Spleen (tissue), 11 donors: Measurements from ENCODE around the gene PLA2G4A. TPM values are rescaled to one million over a fixed set of nuclear protein-coding genes. Genes with fewer than 3 reads are reported as not detected.

Source experiments
- DNase-seq: peaks from one replicate; pipeline ENCODE4 v3.0.0-alpha.2; 2020
- H3K27ac ChIP-seq, 8 donors: fragments of 200-600 bp; sonication (generic) in 7 of 8; 1 replicate in 4 of 8; 2 replicates in 4 of 8; pipeline versions ENCODE4 v1.5.0 to v1.8.0; 2016 to 2021; ENCODE audit warnings: inconsistent platforms in 4 of 8, mild to moderate bottlenecking in 4 of 8, moderate library complexity in 1 of 8
- H3K27me3 ChIP-seq, 7 donors: fragments of 200-600 bp; sonication (generic) in 6 of 7; replicated peaks in 1 of 7; 1 replicate in 4 of 7; 2 replicates in 3 of 7; pipeline versions ENCODE4 v1.5.0 to v1.8.0; 2016 to 2021; ENCODE audit warnings: inconsistent platforms in 3 of 7, mild to moderate bottlenecking in 1 of 7
- H3K36me3 ChIP-seq, 6 donors: fragments of 200-600 bp; sonication (generic) in 5 of 6; 1 replicate in 4 of 6; 2 replicates in 2 of 6; pipeline versions ENCODE4 v1.5.0 to v1.8.0; 2016 to 2021; ENCODE audit warnings: inconsistent platforms in 2 of 6
- H3K4me1 ChIP-seq, 6 donors: fragments of 200-600 bp; sonication (generic) in 5 of 6; 1 replicate in 3 of 6; 2 replicates in 3 of 6; pipeline versions ENCODE4 v1.5.0 to v1.8.0; 2016 to 2021; ENCODE audit warnings: inconsistent platforms in 3 of 6
- H3K4me3 ChIP-seq, 8 donors: fragments of 200-600 bp; sonication (generic) in 7 of 8; 1 replicate in 4 of 8; 2 replicates in 4 of 8; pipeline versions ENCODE4 v1.5.0 to v1.8.0; 2016 to 2021; ENCODE audit warnings: inconsistent platforms in 4 of 8, mild to moderate bottlenecking in 4 of 8, moderate library complexity in 2 of 8
- H3K9me3 ChIP-seq, 8 donors: fragments of 200-600 bp; sonication (generic) in 7 of 8; 1 replicate in 4 of 8; 2 replicates in 4 of 8; pipeline versions ENCODE4 v1.5.0 to v1.8.0; 2016 to 2021; ENCODE audit warnings: inconsistent platforms in 4 of 8
- POLR2A ChIP-seq, 3 donors: fragments of 450-650 bp; IDR thresholded peaks; one replicate each; pipeline ENCODE4 v1.5.1; 2017; ENCODE audit warnings: antibody characterized with exemption in 3 of 3, mild to moderate bottlenecking in 1 of 3
- POLR2AphosphoS5 ChIP-seq, 3 donors: sonication (generic); formaldehyde crosslinking; IDR thresholded peaks; one replicate each; pipeline ENCODE4 v1.5.1; 2017; ENCODE audit warnings: antibody characterized with exemption in 3 of 3
- WGBS, 5 donors: extraction: QIAGEN DNeasy Blood & Tissue Kit in 3 of 5; methylation state at CpG; one replicate each; pipeline versions ENCODE4 v1.1.5 to v1.1.7; 2013 to 2018; 5-methylcytosine and 5-hydroxymethylcytosine counted together
- intact Hi-C: fragments of 100-400 bp; cut with DNase I; formaldehyde crosslinking; loops from one replicate; pipeline ENCODE4 v1.15.0; 2023; ENCODE audit warnings: low total_unique reads
- polyA plus RNA-seq, 3 donors: library from polyadenylated mRNA; stranded (reverse); fragments of 200-250 nt; gene quantifications; one replicate each; pipeline ENCODE4 v1.2.1, GENCODE V29; 2013
- total RNA-seq, 7 donors: library from RNA; depleted of rRNA in 3 of 7; stranded (reverse); fragments of >200 nt in 3 of 7; fragmentation: NEBNext Ultra II Directional in 4 of 7; extraction: Animal tissue kit (Norgen Biotek cat#: 25700) in 4 of 7; gene quantifications; one replicate each; pipeline versions ENCODE4 v1.1.0 to v1.2.1, GENCODE V29; 2016 to 2021
- TF ChIP-seq, protein P1 (sequence below), 11 experiments: fragments of 200-600 bp in 7 of 11; fragments of 450-650 bp in 4 of 11; sonication (generic) in 4 of 11; IDR thresholded peaks in 8 of 11; conservative IDR thresholded peaks in 3 of 11; 1 replicate in 7 of 11; 2 replicates in 4 of 11; pipeline versions ENCODE4 v1.4.0 to v1.8.0; 2016 to 2021; ENCODE audit warnings: antibody characterized with exemption in 11 of 11, inconsistent platforms in 4 of 11, mild to moderate bottlenecking in 1 of 11
- donor health status: healthy with polysubstance abuse.
- donor health status: DM: no; HTN: no; CAD: no; lungs with moderate emphysema.
- donor health status: DM: no; HTN: no; CAD: no.
- donor health status: Bipolar disorder and iron deficiency.
- donor health status: healthy.
- donor health status: DM: no; HTN: no; CAD: no.
- donor health status: DM: yes; HTN: yes; CAD: no.

PLA2G4A gene
- total and polyA plus RNA-seq, 10 donors, result 1.2 to 11.6 (median 7.2) TPM

DNA sequence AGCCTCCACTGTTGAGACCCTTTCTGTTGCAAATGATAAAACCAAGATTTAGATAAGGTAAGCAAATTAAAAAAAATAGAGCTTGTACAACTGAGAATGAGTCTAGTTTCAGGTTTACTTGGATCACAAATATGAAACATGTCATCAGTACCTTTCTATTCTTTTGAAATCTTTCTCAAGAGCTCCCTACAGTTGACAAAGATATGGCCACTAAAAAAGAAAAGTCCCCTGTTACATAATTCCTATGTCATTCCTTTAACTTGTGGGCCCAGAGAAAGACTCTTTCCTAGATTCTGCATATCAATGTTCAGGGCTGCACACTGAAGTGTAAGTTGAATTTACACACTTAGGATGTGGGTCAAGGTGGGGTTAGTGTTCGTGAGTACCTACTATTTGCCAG is 168.1 kb downstream of the PLA2G4A start:
- intact Hi-C loops, result no loop called here
- H3K4me1 ChIP-seq, result peaks cover 0 to 7% (median 0%) of the 10 kb centered on the region in 6 donors
- H3K36me3 ChIP-seq, result no peaks in the 10 kb centered on the region
- WGBS, 5 donors, result 65 to 89% (median 84%) methylated on average over 1 of the region's 1 CpG
- TF ChIP-seq, protein P1, sequence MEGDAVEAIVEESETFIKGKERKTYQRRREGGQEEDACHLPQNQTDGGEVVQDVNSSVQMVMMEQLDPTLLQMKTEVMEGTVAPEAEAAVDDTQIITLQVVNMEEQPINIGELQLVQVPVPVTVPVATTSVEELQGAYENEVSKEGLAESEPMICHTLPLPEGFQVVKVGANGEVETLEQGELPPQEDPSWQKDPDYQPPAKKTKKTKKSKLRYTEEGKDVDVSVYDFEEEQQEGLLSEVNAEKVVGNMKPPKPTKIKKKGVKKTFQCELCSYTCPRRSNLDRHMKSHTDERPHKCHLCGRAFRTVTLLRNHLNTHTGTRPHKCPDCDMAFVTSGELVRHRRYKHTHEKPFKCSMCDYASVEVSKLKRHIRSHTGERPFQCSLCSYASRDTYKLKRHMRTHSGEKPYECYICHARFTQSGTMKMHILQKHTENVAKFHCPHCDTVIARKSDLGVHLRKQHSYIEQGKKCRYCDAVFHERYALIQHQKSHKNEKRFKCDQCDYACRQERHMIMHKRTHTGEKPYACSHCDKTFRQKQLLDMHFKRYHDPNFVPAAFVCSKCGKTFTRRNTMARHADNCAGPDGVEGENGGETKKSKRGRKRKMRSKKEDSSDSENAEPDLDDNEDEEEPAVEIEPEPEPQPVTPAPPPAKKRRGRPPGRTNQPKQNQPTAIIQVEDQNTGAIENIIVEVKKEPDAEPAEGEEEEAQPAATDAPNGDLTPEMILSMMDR (IDR thresholded peaks at IDR 0.05 in 8 of 11, conservative IDR thresholded peaks at IDR 0.05 in 3 of 11), result no peak
- no peak for TF ChIP-seq POLR2AphosphoS5 (IDR thresholded peaks at IDR 0.05)
- no peak for TF ChIP-seq POLR2A (IDR thresholded peaks at IDR 0.05)
- no peaks in the 10 kb centered on the region for H3K9me3 ChIP-seq
- H3K27me3 ChIP-seq, result no peaks in the 10 kb centered on the region
- no peak for DNase-seq
- H3K27ac ChIP-seq, result no peak overlapping the region
- no peak overlapping the region for H3K4me3 ChIP-seq

DNA sequence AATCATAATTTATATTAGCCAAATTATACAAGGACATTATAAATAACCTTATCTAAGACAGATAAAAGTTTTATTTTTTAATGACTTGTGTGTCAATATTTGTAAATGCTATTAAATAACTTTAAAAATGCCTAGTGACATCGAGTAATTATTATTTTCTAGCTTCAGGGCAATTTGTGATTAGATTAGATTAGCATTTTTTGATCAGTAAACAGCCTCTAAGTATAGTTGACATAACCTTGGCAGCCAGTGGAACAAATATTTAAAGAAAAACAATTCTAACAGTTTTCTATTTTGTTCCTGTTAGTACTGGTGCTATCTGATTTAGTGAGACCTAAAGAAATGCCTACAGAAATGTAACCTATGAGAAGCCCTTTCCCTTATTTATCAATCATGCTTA is 169.1 kb downstream of the PLA2G4A start:
- DNase-seq, result no peak
- H3K9me3 ChIP-seq, result no peaks in the 10 kb centered on the region
- H3K27me3 ChIP-seq, result no peaks in the 10 kb centered on the region
- 46 to 76% (median 64%) methylated on average over 1 of the region's 1 CpG for WGBS, 5 donors
- no peaks in the 10 kb centered on the region for H3K36me3 ChIP-seq
- no peak overlapping the region for H3K27ac ChIP-seq
- H3K4me1 ChIP-seq, result peaks cover 0 to 7% (median 0%) of the 10 kb centered on the region in 6 donors
- H3K4me3 ChIP-seq, result no peak overlapping the region
- no peak for TF ChIP-seq POLR2AphosphoS5 (IDR thresholded peaks at IDR 0.05)
- TF ChIP-seq, protein P1 (IDR thresholded peaks at IDR 0.05 in 8 of 11, conservative IDR thresholded peaks at IDR 0.05 in 3 of 11), result no peak
- intact Hi-C loops, result no loop called here

DNA sequence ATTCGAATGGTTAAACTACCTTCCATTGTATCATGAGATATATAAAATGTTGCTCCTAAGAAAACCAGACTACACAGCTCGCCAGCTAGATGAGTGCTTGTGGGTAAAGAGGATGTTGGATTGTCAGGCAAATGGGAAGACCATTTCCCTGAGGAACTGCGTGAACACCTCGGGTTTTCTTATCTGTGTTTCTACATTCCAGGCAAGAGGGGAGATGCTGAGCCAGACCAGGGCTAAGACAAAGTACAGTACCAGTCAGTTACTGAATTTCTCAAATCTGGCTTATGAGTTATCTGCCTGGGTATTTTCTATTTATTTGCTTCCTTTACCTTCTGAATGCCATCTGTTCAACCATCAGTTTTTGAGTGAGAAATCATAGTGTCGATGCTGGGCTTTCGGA is 170.8 kb downstream of the PLA2G4A start:
- intact Hi-C loops, result no loop called here
- H3K4me1 ChIP-seq, result peaks cover 0 to 7% (median 0%) of the 10 kb centered on the region in 6 donors
- no peaks in the 10 kb centered on the region for H3K36me3 ChIP-seq
- WGBS, 5 donors, result 76 to 92% (median 85%) methylated on average over 6 of the region's 6 CpGs
- TF ChIP-seq POLR2AphosphoS5 (IDR thresholded peaks at IDR 0.05), result no peak
- no peak overlapping the region for H3K4me3 ChIP-seq
- H3K9me3 ChIP-seq, result no peaks in the 10 kb centered on the region
- H3K27ac ChIP-seq, result no peak overlapping the region
- DNase-seq, result no peak
- no peaks in the 10 kb centered on the region for H3K27me3 ChIP-seq

DNA sequence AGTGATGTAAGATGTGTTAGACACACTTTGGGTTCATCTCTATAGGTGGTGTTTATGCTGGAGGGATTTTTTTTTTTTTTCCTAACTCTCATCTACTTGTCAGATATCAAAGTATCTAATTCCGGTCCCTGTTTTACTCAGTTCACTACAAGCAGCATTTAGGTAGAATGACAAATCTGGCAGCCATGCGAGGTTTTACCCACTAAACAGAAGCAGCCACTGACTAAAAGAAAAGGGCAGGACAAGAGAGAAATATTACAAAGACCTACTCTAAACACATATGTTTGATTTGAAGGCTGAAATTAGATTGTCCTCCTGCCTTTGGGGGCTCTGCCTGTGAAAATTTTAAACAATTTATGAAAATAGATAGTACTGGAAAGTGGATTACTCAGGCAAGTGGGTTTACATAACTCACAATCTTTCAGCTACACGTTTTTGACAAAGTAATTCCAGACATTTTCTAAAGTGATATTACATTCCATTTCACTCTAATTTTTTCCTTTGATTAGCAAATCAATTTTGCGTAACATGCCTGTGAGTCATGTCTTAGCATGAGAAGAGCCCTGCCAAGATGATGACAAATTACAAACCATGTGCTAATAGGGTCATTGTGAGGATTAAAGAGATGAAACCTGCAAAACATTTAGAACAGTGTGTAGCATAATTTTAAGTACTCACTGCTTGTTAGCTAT is 172.6 kb downstream of the PLA2G4A start:
- no peak overlapping the region for H3K4me3 ChIP-seq
- no peak for TF ChIP-seq POLR2A (IDR thresholded peaks at IDR 0.05)
- TF ChIP-seq, protein P1 (IDR thresholded peaks at IDR 0.05 in 8 of 11, conservative IDR thresholded peaks at IDR 0.05 in 3 of 11), result no peak
- no peak for TF ChIP-seq POLR2AphosphoS5 (IDR thresholded peaks at IDR 0.05)
- no peaks in the 10 kb centered on the region for H3K36me3 ChIP-seq
- H3K9me3 ChIP-seq, result peaks cover 0 to 4% (median under 1%) of the 10 kb centered on the region in 8 donors
- WGBS, 5 donors, result 68 to 79% (median 69%) methylated on average over 4 of the region's 4 CpGs
- intact Hi-C loops, result no loop called here
- no peaks in the 10 kb centered on the region for H3K4me1 ChIP-seq
- no peaks in the 10 kb centered on the region for H3K27me3 ChIP-seq
- no peak overlapping the region for H3K27ac ChIP-seq
- DNase-seq, result no peak
